Measurements from ENCODE around the gene WDR36.

GRCh38 chr5:111170279-111170678 lies 78.1 kb downstream of the WDR36 start:
- no peak for TF ChIP-seq CTCF (IDR thresholded peaks at IDR 0.05)
- TF ChIP-seq POLR2A (IDR thresholded peaks at IDR 0.05): no peak
- TF ChIP-seq POLR2AphosphoS5 (IDR thresholded peaks at IDR 0.05): no peak
- no peak for TF ChIP-seq EP300 (IDR thresholded peaks at IDR 0.05)

Measured in gastroesophageal sphincter (tissue), 3 donors.